Parathyroid adenoma (tissue), 2 donors: ENCODE measurements around the gene MRPL17.
"Not testable (repeated sequence)": the region's sequence is repeated elsewhere in the genome, so short reads cannot be mapped to it uniquely, and the experiment has no call there.

Experiments used
- H2AFZ ChIP-seq: fragments of 300-600 bp; sonication (generic); one replicate; pipeline ENCODE4 v1.7.0; 2017; ENCODE audit warnings: antibody characterized with exemption, mild to moderate bottlenecking
- H3K27ac ChIP-seq: fragments of 300-600 bp; sonication (generic); one replicate; pipeline ENCODE4 v1.7.0; 2017
- H3K27me3 ChIP-seq: fragments of 300-600 bp; sonication (generic); one replicate; pipeline ENCODE4 v1.7.0; 2017; ENCODE audit warnings: low read length; ENCODE audit not compliant: control insufficient read depth, insufficient read depth
- H3K36me3 ChIP-seq: fragments of 300-600 bp; sonication (generic); one replicate; pipeline ENCODE4 v1.7.0; 2017; ENCODE audit warnings: low read length; ENCODE audit not compliant: control insufficient read depth, insufficient read depth
- H3K4me1 ChIP-seq: fragments of 300-600 bp; sonication (generic); one replicate; pipeline ENCODE4 v1.7.0; 2017; ENCODE audit warnings: control low read depth
- H3K4me2 ChIP-seq: fragments of 300-600 bp; sonication (generic); one replicate; pipeline ENCODE4 v1.7.0; 2017; ENCODE audit warnings: low read length
- H3K4me3 ChIP-seq: fragments of 300-600 bp; sonication (generic); one replicate; pipeline ENCODE4 v1.7.0; 2017; ENCODE audit warnings: low read depth, low read length
- H3K79me2 ChIP-seq: fragments of 300-600 bp; sonication (generic); one replicate; pipeline ENCODE4 v1.7.0; 2017; ENCODE audit warnings: control low read depth
- H3K9ac ChIP-seq: fragments of 300-600 bp; sonication (generic); one replicate; pipeline ENCODE4 v1.7.0; 2017; ENCODE audit warnings: mild to moderate bottlenecking
- H3K9me3 ChIP-seq: fragments of 300-600 bp; sonication (generic); one replicate; pipeline ENCODE4 v1.7.0; 2017; ENCODE audit warnings: low read length; ENCODE audit not compliant: control insufficient read depth
- TF ChIP-seq, protein P1 (sequence below): fragments of 300-600 bp; sonication (generic); IDR thresholded peaks from one replicate; pipeline ENCODE4 v1.7.0; 2017; ENCODE audit warnings: antibody characterized with exemption, mild to moderate bottlenecking
- donor health status: primary hyperparathyroidism.

MRPL17 gene

DNA sequence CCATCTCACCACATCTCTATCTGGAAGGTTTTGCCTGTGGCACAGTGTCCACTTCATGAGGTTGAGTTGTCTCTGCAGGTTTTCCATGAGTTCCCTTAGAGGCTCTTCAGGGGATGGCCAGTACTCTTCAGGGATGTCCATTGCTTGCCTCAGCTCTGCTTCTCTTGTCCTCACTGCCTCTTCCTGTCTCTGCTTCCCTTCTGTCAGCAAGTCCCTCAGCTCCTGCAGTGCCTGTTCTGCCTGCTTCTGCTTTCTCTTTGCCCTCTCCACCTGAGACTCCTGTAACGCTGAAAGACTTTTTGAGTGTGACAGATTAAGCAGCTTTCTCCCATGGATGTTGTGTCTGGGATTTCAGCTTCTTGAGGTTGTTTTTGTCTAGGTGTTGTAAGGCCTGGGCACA is 38.2 kb upstream of the MRPL17 start:
- H3K4me2 ChIP-seq: no peak overlapping the region
- H2AFZ ChIP-seq: no peak overlapping the region
- H3K27ac ChIP-seq: no peak overlapping the region
- no peaks in the 10 kb centered on the region for H3K9me3 ChIP-seq
- no peaks in the 10 kb centered on the region for H3K79me2 ChIP-seq
- H3K4me1 ChIP-seq: no peaks in the 10 kb centered on the region
- H3K4me3 ChIP-seq: no peak overlapping the region
- H3K36me3 ChIP-seq: no peaks in the 10 kb centered on the region
- no peak overlapping the region for H3K9ac ChIP-seq
- no peaks in the 10 kb centered on the region for H3K27me3 ChIP-seq
- TF ChIP-seq, protein P1, sequence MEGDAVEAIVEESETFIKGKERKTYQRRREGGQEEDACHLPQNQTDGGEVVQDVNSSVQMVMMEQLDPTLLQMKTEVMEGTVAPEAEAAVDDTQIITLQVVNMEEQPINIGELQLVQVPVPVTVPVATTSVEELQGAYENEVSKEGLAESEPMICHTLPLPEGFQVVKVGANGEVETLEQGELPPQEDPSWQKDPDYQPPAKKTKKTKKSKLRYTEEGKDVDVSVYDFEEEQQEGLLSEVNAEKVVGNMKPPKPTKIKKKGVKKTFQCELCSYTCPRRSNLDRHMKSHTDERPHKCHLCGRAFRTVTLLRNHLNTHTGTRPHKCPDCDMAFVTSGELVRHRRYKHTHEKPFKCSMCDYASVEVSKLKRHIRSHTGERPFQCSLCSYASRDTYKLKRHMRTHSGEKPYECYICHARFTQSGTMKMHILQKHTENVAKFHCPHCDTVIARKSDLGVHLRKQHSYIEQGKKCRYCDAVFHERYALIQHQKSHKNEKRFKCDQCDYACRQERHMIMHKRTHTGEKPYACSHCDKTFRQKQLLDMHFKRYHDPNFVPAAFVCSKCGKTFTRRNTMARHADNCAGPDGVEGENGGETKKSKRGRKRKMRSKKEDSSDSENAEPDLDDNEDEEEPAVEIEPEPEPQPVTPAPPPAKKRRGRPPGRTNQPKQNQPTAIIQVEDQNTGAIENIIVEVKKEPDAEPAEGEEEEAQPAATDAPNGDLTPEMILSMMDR: no peak

DNA sequence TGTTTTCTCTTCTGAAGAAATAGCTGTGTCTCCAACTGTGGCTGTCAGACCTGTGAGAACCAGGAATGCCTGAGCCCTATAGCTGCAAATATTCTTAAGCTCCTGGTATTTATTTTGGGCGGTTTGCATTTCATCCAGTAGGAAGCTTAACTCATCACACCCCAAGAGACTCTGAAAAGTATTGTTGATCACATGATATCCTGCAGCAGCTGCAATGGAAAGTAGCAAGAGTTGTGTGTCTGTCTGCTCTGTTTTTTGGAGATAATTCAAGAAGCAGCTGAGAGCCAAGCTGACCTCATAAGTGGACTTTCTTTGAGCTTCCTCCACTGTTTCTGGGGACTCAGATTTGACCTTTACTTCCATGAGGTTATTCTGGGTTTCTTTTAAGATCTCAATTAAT is 36.4 kb upstream of the MRPL17 start:
- no peaks in the 10 kb centered on the region for H3K27me3 ChIP-seq
- no peak overlapping the region for H3K4me2 ChIP-seq
- no peaks in the 10 kb centered on the region for H3K79me2 ChIP-seq
- H2AFZ ChIP-seq: no peak overlapping the region
- H3K9me3 ChIP-seq: no peaks in the 10 kb centered on the region
- H3K36me3 ChIP-seq: no peaks in the 10 kb centered on the region
- H3K4me3 ChIP-seq: no peak overlapping the region
- no peak overlapping the region for H3K9ac ChIP-seq
- no peaks in the 10 kb centered on the region for H3K4me1 ChIP-seq
- TF ChIP-seq, protein P1: no peak
- no peak overlapping the region for H3K27ac ChIP-seq

DNA sequence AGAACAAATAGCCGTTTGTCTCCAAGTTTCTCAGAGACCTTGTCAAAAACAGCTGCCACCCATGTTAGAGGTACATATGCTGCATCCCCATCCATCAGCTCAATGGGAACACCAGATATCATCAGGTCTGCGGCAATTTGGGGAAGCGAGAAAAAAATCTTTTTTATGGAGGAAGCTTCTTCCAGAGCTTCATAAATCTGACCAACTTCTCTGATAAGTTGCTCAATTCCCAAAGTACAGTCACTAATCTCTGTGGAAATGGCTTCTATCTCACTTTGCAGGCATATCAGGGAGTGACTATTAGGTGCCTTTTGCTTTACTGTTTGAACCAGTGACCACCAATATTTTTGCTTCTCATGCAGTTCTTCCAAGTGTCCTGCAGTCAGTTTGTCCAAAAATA is 34.3 kb upstream of the MRPL17 start:
- Histone ChIP-seq H3K36me3 (no peaks in the 10 kb centered on the region), H3K4me2 (no peak overlapping the region), H3K9me3 (no peaks in the 10 kb centered on the region), H2AFZ (no peak overlapping the region), H3K27ac (no peak overlapping the region), H3K4me1 (no peaks in the 10 kb centered on the region), H3K79me2 (no peaks in the 10 kb centered on the region), H3K9ac (no peak overlapping the region), H3K4me3 (no peak overlapping the region), H3K27me3 (no peaks in the 10 kb centered on the region)
- TF ChIP-seq, protein P1: no peak

DNA sequence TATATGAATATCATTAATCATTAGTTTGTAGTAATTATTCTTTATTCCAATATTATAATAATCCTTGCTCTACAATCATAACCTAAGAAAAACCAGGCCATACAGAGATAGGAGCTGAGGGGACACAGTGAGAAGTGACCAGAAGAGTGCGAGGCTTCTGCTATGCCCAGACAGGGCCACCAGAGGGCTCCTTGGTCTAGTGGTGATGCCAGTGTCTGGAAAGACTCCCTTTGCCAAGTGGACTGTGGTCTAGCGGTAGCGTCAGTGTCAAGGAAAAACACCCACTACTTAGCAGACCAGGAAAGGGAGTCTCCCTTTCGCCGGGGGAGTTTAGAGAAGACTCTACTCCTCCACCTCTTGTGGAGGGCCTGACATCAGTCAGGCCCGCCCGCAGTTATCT is 28.4 kb upstream of the MRPL17 start:
- not testable (repeated sequence) for H3K4me1 ChIP-seq, H3K9me3 ChIP-seq, H3K9ac ChIP-seq

DNA sequence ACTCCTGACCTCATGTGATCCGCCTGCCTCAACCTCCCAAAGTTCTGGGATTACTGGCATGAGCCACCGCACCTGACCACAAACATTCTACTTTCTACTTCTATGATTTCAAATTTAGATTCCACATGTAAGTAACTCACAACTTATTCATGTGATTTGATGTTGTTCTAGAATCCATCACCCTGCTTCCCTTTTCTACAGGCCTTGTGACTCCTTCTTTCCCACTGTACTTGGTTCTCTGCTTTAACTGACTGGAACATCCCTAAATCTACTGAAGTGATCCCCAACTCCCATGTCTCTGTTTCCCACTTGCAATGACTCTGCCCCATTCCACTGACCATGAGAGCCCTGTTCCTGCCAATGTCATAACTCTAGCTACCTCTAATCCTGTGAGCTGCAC is 25.7 kb upstream of the MRPL17 start:
- Histone ChIP-seq H3K9ac (no peak overlapping the region), H3K79me2 (no peaks in the 10 kb centered on the region), H3K9me3 (no peaks in the 10 kb centered on the region), H3K27me3 (no peaks in the 10 kb centered on the region), H3K4me2 (no peak overlapping the region), H3K4me3 (no peak overlapping the region), H3K36me3 (no peaks in the 10 kb centered on the region), H2AFZ (no peak overlapping the region), H3K27ac (no peak overlapping the region), H3K4me1 (no peaks in the 10 kb centered on the region)
- TF ChIP-seq, protein P1: no peak

More for the DNA sequence above, 28.4 kb upstream of the MRPL17 start:
- not testable (repeated sequence) for H3K36me3 ChIP-seq, H3K27ac ChIP-seq, H3K27me3 ChIP-seq, H3K4me2 ChIP-seq, H2AFZ ChIP-seq, H3K79me2 ChIP-seq, H3K4me3 ChIP-seq
